Stimulated activated CD8-positive, alpha-beta memory T cell treated with anti-CD3 and anti-CD28 coated beads, Interleukin-4, amount 100 ng/mL, for 1 hour (primary cell): Measurements from ENCODE around the gene GIMAP8.
"Not testable (repeated sequence)": the region's sequence is repeated elsewhere in the genome, so short reads cannot be mapped to it uniquely, and the experiment has no call there.

ENCODE experiments used
- DNase-seq, 2 donors: peaks; one replicate each; pipeline ENCODE4 v3.0.0-alpha.2; 2020; ENCODE audit warnings: low read depth in 2 of 2, low spot score in 1 of 2

Gene GIMAP8

GRCh38 chr7:150463461-150463860 is 13.0 kb downstream of the GIMAP8 start:
- no peak for DNase-seq

DNA sequence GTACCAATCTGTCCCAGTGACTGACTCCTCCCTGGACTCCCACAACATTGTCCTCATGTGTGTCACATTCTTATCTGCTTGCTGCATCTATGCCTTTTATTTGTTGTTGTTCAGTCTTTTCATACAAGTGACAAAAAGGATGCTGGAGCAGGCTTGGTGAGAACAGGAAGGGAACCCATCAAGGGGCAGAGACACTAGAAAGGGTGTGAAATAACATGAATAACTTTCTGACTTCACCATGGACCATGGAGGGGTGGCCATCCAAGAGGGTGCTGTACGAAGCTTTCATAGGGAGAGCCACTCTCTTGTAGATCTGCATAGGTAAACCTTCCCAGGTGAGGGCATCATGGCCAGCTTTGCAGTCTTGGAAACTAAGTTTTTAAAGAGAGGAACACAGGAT is 14.5 kb downstream of the GIMAP8 start:
- DNase-seq = no peak

GRCh38 chr7:150465414-150465813 is 15.0 kb downstream of the GIMAP8 start:
- DNase-seq = no peak

DNA sequence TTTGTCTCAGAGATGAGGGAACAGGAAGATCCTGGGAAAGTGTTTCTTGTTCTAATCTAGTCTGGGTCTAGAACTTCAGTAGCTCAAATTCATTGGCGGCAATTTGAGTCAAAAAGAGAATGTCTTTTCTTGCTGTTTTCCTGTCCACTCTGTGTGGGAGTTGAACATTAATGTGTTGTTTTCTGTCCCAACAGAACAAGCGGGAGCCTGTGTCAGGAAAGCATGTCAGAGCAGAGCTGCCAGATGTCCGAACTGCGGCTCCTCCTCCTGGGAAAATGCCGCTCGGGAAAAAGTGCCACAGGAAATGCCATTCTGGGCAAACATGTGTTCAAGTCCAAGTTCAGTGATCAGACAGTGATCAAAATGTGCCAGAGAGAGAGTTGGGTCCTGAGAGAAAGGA is 16.0 kb downstream of the GIMAP8 start:
- no peak for DNase-seq

GRCh38 chr7:150468241-150468640 is 17.8 kb downstream of the GIMAP8 start:
- DNase-seq = no peak

GRCh38 chr7:150471886-150472285 is 21.5 kb downstream of the GIMAP8 start:
- DNase-seq = no peak

DNA sequence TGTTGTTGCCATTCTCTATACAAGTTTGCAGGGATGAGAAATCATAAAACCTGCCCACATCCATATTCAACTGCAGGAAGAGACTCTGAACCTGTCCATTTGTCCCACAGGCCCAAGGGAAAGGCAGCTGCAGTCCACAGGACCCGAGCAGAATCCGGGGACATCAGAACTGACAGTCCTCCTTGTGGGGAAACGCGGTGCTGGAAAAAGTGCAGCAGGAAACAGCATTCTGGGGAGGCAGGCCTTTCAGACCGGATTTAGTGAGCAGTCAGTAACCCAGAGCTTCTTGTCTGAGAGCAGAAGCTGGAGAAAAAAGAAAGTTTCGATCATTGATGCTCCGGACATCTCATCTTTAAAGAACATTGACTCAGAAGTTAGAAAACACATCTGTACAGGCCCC is 23.5 kb downstream of the GIMAP8 start:
- no peak for DNase-seq

GRCh38 chr7:150476285-150476684 is 25.9 kb downstream of the GIMAP8 start:
- no peak for DNase-seq

DNA sequence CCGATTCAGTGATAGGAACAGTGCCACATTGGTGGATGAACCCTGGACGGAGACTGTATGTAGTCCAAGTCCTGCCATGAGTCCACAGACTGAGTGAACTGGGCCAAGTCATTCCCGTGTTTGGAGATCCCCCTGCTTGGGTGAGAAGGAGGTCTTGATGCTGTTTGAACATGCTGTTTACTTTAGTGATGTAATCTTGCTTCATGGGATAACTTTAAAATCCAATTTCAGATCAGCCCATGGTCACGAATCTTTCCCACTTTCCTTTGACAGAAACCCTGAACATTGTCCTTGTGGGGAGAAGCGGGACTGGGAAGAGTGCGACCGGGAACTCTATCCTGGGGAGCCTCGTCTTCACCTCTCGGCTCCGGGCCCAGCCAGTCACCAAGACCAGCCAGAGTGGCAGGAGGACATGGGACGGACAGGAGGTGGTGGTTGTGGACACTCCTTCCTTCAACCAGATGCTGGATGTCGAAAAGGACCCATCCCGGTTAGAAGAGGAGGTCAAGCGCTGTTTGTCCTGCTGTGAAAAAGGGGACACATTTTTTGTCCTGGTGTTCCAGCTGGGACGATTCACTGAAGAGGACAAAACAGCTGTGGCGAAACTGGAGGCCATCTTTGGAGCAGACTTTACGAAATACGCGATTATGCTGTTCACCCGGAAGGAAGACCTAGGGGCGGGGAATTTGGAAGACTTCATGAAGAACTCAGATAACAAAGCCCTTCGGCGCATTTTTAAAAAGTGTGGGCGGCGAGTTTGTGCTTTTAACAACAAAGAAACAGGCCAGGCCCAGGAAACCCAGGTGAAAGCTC is 26.6 kb downstream of the GIMAP8 start:
- DNase-seq = no peak

DNA sequence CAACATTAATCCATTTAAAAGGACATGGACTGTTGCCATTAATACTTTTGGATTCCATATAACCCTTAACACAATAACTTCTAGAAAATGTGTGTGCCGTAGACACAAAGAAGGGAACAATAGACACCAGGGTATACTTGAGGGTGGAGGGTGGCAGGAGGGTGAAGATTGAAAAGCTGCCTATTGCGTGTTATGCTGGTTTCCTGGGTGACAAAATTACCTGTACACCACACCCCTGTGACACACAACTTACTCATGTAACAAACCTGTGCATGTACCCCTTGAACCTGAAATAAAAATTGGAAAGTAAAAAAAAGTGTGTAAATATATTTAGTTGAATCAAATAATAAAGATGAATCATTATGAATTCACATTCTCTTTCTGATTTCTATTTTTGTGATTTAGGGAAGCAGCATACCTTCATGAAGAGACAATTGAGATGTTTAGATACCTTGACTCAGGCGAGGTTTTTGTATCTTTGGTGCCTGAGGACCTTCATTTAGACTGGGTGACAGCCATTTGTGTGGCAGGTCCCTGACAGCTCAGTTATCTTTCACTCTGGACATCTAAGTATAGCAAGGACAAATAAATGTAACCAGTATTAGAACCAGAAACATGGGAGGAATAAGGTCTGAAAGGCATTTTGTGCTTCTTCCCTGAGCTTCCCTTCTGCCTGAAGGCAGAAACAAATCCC is 28.7 kb downstream of the GIMAP8 start:
- no peak for DNase-seq

- DNase-seq = peak in 1 of 2 donors; percentile 11
These were observed 30.9 kb downstream of the GIMAP8 start for GRCh38 chr7:150481186-150481920.

DNA sequence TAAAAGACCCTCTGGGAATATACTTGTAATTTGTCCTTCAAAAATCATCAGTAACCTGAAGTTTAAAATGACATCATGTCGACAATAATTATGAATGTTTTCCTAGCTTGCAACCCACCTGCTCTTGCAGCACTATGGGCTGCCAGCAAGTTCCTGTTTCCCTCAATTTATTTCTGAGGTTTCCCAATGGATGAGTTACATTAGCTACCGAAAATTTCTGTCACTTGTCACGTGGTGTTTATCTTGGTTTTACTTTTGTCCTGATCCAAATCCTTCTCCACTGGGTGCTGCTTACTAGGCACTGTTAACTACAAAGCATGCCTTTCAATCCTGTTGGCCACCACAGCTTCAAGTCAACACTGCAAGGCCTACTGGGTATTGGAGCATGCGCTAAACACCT is 31.5 kb downstream of the GIMAP8 start:
- DNase-seq = no peak

DNA sequence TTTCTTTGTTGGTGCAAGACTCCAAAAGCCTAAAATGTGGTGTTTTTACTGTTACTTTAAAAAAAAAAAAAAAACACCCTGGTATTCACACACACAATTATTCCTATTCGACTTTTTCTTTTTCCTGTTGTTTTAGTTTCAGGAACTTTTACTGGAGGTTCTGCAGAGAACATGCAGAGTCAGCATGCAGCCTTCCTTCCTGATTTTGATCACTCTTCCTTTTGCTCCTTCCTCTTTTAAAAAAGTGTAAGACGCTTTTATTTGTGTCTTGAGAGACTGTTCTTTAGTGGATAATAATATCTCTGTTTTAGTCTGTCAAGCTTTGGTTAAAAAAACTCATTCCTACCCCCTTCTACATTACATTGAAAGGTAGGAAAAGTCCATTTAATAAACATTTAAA is 33.1 kb downstream of the GIMAP8 start:
- not testable (repeated sequence) for DNase-seq

DNA sequence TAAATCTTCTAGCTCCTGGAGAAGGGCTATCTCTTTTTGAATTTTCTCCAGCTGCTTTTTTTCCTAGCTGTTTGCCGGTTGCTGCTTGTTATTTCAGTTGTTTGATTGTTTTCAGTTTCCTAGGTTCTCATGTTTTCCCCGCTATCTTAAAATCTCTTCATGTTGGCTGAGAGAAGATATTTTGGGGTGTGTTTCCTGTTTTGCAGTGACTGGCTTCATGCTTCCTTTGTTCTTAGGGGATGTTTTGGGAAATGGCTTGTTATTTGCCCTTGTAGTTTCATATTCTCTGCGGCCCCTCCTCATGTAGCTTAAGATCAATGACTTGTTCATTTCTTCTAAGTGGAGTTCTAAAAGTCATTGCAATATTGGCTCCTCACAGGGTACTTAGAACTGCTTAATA is 33.6 kb downstream of the GIMAP8 start:
- DNase-seq = not testable (repeated sequence)

DNA sequence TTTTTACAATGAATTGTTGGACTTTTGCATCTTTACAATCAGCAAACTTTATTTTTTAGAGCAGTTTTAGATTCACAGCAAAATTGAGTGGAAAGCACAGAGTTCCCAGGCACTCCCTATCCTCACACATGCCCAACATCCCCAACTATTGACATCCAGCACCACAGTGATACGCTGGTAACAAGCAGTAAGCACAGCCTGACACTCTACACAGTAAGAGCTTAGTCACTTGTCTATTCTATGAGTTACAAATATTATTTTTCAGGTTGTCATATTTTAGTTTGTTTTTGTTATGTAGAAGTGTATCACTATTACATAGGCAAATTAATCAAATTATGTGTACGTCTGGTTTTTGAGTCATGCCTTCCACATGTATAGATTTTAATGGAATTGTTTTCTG is 37.2 kb downstream of the GIMAP8 start:
- DNase-seq = no peak

- DNase-seq = no peak
These were observed 39.4 kb downstream of the GIMAP8 start for GRCh38 chr7:150489782-150490181.

- DNase-seq = not testable (repeated sequence)
These were observed 43.0 kb downstream of the GIMAP8 start for GRCh38 chr7:150493442-150493841.

- no peak for DNase-seq
These were observed 52.1 kb downstream of the GIMAP8 start for GRCh38 chr7:150502519-150502918.

- no peak for DNase-seq
These were observed 52.7 kb downstream of the GIMAP8 start for GRCh38 chr7:150503155-150503554.

DNA sequence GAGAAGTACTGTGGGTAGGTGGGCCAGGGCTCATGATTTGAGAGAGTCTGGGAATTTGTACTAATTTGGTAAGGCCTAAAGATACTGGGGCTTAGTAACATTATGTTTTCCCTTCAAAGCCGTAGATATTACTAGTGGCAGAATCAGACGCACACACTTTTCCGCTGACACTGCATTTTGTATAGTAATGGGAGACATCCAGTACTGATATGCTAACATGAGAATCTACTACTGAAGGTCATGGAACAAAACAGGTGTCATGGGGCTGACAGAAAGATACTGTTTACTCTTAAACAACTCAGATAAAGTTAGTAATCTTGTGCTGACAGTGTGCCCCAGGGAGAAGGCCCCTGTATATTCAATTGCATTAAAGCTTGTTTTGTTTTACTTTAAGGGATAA is 53.2 kb downstream of the GIMAP8 start:
- DNase-seq = no peak

GRCh38 chr7:150507947-150508602 is 57.6 kb downstream of the GIMAP8 start:
- no peak for DNase-seq
